Gastrocnemius medialis (tissue), 4 donors: ENCODE data around the gene MEGF10.

ENCODE experiments used
- POLR2A ChIP-seq, 2 donors: fragments of 450-650 bp; IDR thresholded peaks; one replicate each; pipeline ENCODE4 v1.6.1; 2017; ENCODE audit warnings: antibody characterized with exemption in 2 of 2, mild to moderate bottlenecking in 2 of 2, moderate library complexity in 2 of 2
- TF ChIP-seq, protein P1 (sequence below), 5 experiments: fragments of 450-650 bp in 3 of 5; fragments of 200-600 bp in 2 of 5; sonication (generic) in 2 of 5; IDR thresholded peaks in 4 of 5; conservative IDR thresholded peaks in 1 of 5; 1 replicate in 4 of 5; 2 replicates in 1 of 5; pipeline ENCODE4 v1.5.1; 2016 to 2019; ENCODE audit warnings: antibody characterized with exemption in 5 of 5, mild to moderate bottlenecking in 3 of 5, moderate library complexity in 3 of 5

DNA sequence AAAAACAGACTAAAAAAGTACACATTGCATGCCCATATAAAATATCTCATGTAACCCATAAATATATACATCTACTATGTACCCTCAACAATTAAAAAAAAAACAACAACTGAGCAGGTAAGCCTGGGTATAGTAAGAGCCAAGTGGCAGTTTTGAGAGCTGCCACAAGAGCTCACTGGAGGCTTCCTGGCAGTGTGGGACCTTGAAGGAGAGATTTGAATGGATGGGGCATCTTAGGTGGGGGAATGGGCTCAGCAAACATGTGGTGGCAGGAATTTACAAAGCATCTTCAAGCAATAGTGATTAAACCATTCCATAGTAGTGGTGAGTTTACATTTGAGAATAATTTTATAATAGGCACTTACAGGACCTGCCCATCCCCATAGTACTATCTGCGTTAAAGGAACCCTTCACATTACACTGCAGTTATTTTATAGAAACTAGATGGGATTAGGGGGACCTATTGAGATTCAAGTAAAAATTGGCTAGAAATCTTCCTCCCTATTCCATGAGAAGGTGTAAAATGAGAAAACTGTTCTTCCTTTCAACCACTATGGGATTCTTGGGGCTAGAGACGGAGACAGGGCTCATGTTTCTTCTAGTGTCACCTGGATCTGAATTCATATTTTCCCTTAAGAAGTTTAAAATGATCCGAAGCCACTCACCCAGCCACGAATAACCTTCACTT, 6.9 kb downstream of the MEGF10 start:
- TF ChIP-seq, protein P1, sequence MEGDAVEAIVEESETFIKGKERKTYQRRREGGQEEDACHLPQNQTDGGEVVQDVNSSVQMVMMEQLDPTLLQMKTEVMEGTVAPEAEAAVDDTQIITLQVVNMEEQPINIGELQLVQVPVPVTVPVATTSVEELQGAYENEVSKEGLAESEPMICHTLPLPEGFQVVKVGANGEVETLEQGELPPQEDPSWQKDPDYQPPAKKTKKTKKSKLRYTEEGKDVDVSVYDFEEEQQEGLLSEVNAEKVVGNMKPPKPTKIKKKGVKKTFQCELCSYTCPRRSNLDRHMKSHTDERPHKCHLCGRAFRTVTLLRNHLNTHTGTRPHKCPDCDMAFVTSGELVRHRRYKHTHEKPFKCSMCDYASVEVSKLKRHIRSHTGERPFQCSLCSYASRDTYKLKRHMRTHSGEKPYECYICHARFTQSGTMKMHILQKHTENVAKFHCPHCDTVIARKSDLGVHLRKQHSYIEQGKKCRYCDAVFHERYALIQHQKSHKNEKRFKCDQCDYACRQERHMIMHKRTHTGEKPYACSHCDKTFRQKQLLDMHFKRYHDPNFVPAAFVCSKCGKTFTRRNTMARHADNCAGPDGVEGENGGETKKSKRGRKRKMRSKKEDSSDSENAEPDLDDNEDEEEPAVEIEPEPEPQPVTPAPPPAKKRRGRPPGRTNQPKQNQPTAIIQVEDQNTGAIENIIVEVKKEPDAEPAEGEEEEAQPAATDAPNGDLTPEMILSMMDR (IDR thresholded peaks at IDR 0.05 in 4 of 5, conservative IDR thresholded peaks at IDR 0.05 in 1 of 5) = no peak
- TF ChIP-seq POLR2A (IDR thresholded peaks at IDR 0.05) = no peak
